GM19025 (cell line): ENCODE measurements around the gene RABGAP1L.
A peak's percentile ranks its signal among the peaks of the same experiment; 100 is the strongest.

ENCODE experiments used
- ATAC-seq: cut with Tn5 transposase; IDR thresholded peaks from one replicate; pipeline ENCODE4 v1.9.1; 2021; ENCODE audit warnings: mild to moderate bottlenecking, low read depth, moderate library complexity; ENCODE audit not compliant: unreplicated experiment

RABGAP1L gene

DNA sequence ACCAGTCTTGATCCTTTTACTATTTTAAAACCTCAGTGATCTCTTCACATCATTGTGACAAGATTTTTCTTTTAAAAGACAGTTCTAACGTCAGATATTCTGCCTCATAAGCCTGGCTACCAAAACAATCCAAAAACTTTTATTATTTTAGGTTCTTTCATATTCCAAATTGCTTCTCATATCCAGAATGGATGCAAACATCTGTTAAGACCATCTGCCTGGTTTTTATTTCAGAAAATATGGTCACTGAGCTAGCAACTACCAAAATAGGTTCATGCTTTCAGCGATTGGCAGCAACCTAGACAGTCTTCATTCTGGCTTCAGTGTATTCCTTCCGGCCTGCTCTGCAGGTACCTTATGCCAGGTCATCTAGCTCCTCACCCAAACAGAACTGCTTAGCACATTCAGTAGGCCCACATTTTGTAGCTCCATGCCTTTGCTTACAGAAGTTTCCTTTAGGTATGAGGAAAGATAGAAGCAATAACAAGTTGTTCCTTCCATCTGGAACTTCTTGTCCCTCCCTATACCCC, 781.4 kb downstream of the RABGAP1L start:
- ATAC-seq: no peak

DNA sequence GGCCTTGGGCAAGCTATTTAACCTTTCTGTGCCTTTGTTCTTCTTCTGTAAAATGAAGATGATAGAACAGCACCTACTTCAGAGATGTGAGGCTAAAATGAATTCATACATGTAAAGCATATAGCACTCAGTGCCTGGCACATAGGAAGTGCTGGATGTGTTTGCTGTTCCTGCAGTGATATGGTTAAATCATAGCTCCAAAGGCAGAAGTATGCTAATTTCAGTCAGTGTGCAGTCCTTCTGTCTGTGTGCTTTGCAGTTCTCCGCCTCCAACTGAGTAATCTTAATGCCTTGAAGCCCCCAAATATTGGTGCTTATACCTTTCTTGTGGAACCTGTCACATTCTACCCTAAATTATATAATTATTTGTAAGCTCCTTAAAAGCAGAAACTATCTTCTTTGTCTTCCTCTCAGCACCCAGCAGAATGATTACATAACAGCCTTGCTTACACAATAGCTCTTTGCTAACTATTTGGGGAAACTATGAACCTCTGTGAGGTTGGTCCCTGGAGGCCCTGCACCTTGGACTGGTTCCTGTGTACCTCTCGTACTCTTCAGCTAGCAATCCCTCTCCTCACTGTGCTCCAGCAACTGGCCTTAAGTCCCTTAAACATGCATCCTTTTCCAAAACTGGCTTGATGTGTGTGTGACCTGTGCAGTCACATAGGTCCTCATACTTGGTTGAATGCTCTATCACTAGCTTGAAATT, 783.4 kb downstream of the RABGAP1L start:
- ATAC-seq: no peak

DNA sequence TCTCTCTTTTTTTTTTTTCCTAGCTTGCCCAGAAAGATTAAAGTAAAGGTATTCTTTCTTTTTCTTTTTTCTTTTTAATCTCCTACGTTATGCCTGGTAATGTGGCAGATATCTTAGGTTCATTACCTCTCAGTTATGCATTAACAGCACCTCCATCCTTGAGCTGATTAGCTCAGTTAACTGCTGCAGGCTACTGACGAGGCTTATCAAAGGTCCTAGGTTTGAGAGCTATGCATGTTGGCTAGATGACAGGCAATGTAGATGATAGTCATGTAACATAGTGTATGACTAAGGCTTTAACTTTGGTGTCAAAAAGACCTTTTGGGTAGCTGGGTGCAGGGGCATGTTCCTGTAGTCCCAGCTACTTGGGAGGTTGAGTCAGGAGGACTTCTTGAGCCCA, 786.7 kb downstream of the RABGAP1L start:
- ATAC-seq: no peak

DNA sequence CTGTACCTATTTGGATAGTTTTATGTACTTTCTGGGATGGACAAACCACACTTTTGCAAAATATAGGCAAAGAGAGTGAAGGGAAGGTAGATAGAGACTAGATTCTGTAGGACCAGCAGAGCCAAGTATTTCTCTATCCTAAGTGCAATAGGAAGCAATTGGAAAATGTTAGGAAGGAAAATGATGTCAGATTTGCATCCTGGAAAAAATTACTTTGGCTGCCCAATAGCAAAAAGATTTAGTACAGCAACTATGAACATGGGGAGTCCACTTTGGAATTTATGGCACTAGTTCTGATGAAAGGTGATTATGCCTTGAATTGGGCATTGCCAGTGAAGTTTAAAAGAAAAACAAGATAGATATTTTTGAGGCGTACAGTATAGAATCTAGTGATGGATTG, 789.7 kb downstream of the RABGAP1L start:
- ATAC-seq: no peak

DNA sequence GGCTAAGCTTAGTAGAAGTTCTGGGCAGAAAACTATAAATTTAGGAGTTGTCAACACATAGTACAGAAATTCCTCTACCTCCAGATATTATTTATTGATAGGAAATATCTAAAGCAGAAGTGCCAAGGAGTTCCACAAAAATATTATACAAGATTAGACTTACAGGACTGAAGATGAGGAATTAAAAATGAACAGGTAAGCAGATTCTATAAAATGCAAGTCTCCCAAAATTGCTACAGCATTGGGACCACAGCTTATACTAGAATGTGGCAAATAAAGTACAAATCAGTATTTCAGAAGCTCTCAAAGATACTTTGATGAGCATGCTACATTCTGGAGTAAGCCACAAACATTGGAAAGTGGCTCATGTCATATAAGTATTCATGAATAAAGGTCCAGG, 790.3 kb downstream of the RABGAP1L start:
- ATAC-seq: no peak

DNA sequence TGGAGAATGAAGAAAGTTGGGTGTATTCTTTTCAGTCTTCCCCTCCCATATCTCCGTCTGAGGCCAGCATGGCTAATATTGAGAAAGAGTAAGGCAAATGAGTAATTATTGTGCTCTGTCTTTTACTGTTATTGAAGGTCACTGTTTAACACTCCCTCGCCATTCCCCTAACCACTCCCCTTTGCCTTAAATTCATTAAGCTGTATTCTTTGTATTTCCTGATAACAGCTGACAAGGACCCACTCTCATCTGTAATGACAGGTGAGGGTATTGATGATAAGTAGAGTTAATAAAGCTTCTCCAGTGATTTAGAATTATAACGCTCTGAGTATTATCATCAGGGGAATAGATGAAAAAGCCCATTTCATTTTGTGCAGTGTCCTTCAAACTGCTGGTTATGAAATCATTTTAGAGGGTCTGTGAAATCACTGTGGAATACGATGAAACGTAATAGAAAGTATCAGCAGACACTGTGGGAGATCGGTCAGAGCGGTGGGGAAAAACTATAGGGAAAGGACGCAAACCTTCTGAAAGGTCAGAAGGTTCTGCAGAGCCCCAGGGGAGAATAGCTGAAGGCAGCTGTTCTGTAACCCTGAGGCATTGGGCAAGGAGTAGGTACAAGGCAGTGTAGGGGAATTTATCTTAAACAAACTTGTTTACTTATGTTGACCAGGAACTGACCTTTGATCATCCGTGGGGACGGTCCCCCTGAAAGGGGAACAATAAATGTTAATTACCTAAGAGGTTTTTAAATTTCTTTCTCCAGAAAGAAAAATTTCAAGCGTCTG, 794.2 kb downstream of the RABGAP1L start:
- ATAC-seq: peak; percentile 50

DNA sequence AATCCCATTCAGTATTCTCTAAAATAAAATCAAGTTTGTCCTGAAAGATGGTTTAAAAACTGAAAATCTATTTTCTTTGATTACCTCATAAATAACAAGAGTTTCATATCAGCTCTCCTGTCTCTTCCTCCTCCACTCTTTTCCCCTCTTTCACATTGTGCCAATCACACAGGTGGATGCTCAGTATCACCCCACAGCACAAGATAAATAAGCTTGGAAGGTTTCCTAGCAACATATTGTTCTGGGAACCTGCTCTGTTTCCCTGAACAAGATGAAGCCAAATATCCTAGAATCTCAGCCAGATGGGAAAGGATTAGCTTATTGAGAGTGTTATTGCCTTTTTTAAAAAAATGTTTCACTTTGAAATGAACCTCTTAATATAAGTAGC, 794.7 kb downstream of the RABGAP1L start:
- ATAC-seq: peak; percentile 16

DNA sequence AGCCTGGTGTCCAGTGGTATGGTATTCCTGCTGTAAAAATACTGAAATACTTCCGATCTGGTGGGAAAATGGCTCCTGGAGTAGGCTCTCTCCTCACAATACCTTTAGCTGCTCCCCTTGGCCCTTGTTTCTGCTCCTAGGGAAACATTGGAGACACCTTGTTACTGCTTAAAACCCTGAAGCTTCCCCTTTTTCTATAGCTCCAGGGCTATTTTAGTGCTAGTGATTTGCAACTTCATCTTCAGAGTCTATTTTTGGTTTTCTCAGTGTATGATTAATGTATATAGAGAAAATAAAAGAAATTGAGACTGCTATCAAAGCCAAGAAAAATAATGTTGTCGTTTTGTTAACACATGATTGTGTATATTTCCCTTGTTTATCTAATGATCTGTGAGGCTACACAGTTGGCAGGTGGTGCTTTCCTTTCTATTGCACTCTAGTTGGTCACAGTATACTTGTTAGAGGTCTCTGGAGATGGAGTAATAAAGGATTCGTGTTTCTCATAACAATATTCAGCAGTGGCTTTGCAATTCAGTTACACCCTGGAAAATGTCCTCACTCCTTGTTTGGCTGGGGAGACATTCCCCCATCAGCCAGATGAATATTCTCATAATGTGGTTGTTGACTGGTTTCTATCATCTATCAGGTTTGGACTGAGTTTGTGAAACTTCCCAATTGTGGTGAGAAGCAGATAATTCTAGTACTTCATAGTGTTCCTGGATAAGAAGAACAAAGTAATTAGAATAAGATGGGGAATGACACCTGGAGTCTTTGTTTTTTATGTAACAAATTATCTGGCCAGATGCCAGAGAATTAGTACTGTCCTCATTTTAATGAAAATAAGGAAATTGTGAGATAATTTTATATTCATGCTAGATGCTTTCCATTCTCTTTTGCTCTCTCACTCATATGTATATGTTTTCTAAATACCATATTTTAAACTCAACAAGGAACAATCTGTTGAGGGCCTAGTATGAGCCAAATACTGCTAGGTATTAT, 795.6 kb downstream of the RABGAP1L start:
- no peak for ATAC-seq

DNA sequence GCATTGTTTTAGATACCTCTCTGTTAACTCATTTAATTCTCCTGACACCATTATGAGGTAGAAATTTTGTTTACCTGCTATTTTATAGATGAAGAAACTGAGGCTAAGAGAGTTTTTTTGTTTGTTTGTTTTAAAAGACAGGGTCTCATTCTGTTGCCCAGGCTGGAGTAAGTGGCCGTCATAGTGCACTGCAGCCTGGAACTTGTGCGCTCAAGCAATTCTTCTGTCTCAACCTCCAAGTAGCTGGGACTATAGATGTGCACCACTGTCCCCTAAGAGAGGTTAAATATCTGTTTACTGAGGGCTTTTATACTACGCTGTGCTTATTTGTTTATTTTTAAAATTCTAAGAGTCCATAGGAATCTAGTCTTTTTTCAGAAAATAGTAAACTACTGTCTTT, 796.8 kb downstream of the RABGAP1L start:
- ATAC-seq: no peak

DNA sequence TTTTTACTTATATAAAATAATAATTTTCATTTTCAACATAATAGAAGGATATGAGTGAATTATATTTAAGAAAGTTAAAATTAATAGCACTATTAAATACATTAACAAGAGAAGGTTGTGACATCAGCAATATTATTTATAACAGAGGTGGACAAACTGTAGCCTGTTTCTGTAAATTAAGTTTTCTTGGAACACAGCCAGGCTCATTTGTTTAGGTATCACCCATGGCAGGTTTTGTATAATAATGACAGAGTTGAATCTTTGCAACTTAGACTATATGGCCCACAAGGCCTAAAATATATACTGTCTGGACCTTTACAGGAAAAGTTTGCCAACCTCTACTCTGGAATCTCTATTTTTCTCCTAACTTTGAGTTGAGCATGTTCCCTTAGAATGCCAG, 797.7 kb downstream of the RABGAP1L start:
- ATAC-seq: no peak

DNA sequence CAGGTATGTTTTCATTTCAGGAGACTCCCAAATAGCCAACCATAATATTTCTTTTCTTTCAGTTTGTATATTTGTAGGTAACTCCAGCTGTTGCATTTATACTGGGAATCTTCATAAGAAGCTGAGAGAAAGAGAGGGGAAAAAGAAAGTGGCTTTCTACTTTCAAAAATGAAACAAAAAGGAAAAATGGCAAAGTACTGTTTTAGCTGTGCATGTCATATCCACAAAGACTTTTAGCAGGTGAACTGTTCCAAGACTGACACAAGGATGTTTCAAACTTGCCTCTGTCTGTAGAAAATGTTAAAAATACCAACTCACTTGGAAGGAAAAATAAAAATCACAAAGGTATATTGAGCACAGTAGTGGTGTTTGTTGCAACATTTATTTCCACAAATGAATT, 798.5 kb downstream of the RABGAP1L start:
- ATAC-seq: no peak

DNA sequence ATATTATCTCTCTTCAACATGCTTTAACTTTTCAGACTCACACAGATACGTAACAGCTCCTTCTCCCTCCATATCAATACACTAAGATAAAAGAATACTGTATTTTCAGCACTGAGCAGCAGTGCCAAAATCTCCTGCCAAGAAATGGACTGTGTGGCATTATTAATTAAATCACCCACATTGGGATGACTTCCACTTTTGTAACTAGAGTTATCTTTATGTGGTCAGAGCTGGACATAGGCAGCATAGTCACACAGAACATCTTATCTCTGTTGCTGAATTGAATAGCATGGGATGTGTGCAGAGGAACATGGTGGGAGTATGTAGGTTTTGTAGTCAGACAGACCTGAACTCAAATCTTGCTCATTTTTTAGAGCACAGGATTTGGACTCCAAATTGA, 799.1 kb downstream of the RABGAP1L start:
- ATAC-seq: no peak

DNA sequence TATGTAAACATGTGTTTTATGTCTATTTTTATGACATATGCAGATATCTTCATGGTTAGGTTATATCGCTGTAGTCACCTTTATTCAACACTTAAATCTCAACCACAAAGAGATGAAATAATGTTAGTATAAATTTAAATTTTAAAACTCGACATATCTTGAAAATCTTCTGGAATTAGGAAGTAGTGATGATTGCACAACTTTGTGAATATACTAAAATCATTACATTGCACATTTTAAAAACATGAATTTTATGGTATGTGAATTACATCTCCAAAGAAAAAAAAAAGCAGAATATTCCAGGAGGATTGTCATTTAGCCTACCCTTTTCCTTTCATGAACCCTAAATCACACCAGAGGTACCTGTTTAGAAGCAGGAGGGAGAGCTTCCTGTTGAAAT, 801.0 kb downstream of the RABGAP1L start:
- ATAC-seq: no peak

DNA sequence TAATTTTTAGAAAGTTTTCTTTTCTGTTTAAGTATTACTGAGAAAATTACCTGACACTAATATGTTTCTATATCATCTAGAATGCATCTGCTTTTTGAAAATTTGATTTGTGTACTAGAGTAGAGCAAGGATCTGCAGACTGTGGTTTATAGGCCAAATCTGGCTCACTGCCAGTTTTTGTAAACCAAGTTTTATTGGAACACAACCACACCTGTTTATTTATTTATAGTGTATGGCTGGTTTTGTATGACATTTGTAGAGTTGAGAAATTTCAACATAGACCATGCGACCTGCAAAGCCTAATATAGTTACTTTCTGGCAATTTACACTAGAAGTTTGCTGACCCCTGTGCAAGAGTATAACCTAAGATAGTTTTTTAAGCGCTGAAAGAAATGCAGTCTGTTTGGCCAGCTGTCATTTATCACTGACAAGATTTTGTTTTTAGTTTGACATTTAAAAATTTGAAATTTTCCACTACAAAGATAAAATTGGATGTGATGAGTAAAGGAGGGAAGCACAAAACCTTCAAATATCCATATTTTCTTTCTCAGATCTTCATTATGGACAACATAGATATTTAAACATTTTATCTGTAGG, 804.3 kb downstream of the RABGAP1L start:
- ATAC-seq: no peak

DNA sequence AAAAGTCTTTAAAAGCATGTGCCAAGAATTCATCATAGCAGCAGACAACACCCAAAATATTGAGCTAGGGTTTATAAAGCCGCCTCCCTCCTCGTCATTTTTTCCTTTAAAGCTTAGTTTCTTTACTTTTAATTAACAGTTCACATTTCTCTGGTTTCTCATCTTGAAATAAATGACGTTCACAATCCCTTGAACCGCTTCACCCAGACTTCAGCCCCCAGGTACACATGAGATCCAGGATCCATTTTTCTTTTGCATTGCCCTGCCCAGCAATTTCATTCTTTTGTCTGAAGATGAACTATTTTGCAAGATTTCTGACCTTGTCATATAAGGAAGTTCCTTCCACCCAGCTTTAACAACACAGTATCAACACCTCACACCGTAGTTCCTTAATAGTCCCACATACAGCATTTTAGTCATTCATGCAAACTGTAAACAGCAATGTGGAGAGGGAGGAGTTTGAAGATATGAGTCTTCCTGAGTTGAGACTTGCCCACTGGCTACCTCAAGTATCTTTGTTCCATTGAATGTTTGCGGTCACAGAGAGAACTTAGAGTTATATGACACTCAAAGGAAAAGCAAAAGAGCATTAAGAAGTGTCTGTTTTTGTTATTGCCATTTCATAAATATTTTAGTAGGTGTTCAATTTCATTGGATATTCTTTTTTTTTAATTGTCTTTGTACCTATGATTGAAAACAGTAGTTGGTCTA, 805.1 kb downstream of the RABGAP1L start:
- ATAC-seq: no peak

DNA sequence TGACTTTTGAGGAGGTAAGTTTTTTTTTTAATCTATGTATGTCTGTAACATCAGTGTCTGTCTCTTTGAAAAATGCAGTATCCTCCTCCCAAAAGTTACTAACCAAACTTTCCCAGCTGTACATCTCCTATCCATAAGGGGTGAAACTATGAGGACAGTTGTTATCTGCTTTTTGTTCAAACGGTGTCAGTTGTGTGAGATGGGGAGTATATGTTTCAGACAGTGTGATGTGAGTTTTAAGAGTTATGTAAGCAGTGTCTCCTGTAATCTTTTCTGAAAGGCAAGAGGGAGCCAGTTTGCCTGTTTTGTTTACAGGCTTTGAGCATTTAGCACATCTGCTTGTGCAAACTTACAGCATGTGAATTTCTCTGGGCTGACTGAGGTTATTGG, 805.6 kb downstream of the RABGAP1L start:
- no peak for ATAC-seq

DNA sequence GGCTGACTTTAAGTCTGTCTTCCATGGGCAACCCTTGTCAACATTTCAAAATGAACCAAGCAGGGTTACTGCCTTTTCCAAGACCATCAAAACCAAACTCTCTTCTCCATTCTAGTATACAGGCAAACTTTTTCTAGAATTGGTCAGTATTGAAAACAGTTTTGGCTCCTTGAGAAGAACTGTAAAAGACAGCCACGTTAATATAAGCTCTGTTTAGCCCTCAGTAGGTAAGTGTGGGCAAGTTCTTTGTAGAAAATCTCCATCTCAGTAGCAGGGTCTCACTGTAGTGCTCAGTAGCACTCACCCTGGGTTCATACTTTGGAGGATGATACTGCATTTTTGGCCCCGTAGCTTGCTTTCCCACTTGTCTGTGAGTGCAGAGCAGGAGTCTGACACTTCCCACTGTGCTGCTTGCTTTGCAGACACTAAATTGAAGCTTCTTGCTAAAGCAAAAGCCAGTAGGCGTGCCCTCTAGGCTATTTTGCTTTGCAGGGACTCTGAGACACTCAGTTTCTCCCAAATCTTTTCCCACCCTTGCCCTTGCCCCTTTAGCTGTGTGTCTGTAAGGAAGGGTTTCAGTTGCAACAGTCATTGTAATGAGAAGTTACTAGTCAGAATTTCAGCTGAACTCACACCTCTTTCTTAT, 806.2 kb downstream of the RABGAP1L start:
- ATAC-seq: no peak

DNA sequence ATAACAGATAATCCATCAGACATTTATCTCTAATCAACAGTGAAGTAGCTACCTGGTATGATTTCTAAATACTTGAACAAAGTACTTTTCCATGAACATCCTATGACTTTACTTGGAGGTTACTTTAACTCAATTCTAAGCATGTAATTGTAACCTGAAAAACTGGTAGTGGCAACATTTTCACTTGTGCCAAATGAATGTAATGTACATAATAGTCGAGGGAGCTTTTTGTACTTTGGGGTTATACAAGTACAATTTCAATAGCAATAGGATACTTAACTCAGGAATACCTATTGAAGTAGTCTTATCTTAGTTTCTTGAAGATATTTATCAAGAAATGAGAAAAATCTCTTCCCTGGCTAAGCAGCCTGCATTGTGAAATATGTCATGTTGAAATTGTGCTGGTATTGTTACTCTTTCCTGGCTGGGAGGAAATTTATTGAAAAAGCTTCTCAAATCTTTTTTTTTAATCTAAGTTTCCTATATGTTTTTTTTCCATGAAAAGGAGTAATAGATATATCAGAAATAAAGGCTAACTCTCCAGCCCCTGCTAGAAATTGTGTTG, 806.8 kb downstream of the RABGAP1L start:
- no peak for ATAC-seq
